Stimulated activated CD8-positive, alpha-beta memory T cell treated with anti-CD3 and anti-CD28 coated beads, Interleukin-12 subunit alpha, Interleukin-12 subunit beta, amount 100 ng/mL, for 24 hours (primary cell): ENCODE data around the gene ULK4.
"Not testable (repeated sequence)": the region's sequence is repeated elsewhere in the genome, so short reads cannot be mapped to it uniquely, and the experiment has no call there.

Experiments used
- DNase-seq: peaks from one replicate; pipeline ENCODE4 v3.0.0-alpha.2; 2020; ENCODE audit errors: extremely low read depth

The ULK4 gene

DNA sequence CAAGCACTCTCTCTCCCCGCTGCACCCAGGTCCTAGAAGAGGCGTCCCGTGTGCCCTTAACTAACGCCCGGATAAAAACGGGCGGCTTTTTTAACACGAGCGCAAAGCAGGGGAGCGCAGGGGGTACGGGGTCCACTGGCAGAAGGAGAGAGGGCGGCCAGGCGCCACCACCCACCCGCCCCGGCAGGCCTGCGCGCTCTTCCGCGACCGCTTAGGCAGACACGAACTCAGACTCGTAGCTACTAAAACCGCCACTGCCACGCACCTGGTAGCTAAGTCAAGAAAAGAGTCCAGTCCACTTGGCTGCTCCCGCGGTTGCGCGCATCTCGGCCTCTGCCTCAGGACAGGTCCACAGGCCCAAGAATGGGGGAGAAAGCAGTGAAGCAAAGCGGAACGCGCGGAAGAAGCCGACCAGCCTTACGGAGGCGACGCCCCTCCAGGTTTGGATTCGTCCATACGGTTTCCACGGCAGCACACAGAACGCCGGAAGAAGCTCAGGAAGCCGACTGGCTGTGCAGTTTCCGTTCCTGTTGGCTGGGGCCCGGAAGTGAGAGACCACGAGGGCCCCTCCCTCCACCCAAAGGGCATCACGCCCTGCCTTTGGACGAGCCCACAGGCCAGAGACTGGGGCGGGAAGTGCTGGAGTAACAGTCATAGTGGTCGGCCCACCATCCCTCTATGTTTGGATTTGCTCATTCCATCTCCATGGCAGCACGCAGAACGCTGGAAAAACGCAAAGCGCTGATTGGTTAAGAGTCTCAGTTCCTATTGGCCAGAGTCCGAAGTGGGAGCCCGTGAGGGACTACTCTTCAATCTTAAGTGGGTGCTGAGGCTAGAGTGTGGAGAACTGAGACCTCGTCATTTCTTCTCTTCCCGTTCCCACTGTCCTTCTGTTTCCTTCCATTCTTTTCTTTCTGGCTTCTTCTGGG, at the start of gene ULK4:
Gene ULK4 (minus strand): TSS at position 353 of the 929 bp plus-strand sequence. CDS start 7,344 bp downstream, outside the sequence.
- DNase-seq: peak; percentile 80

DNA sequence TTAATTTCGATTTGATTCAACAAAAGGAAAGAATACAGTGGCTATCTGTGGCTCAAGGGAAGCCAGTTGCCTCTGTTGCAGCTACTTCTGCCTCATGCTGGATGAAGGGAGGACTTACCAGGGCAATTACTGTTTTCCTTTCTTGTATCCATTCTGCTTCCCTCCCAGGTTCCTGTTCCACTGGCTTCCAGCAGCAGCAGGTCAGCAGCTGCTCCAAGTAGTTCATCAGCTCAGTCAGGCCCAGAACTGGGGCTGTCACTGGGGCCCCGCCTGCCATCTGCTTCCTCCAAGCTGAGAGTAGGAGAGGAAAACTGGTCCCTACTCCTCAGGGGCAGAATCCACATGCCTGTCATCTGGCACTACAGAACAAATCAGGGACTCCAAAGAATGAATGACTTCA, 48.6 kb upstream of the ULK4 start:
- no peak for DNase-seq

DNA sequence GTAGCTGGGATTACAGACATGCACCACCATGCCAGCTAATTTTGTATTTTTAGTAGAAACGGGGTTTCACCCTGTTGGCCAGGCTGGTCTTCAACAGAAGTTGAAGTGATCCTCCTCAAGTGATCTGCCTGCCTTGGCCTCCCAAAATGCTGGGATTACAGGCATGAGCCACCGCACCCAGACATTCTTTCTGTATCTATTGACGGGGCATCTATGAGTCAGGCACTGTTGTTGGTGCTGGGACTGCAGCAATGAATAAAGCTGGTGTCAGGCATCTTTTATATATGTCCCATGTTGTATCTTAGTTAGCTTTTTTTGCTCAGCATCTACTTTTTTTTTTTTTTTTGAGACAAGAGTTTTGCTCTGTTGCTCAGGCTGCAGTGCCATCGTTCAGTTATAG, 47.6 kb upstream of the ULK4 start:
- no peak for DNase-seq

DNA sequence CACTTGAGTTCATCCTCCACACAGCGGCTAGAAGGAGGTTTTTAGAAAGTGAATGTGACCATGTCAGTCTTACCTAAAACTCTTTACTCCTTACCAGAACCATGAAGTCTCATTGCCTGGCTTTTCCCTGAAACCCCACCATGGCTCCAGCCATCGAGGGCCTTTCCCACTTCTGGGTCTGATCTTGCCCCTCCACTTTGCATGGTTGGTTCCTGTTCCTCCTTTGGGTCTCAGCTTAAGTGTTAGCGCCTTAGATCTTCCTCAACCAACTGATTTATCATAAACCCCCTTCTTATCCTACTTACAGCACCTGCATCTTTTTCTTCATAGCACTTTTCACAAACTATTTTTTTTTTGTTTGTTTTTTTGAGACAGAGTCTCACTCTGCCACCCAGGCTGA, 45.9 kb upstream of the ULK4 start:
- DNase-seq: no peak

DNA sequence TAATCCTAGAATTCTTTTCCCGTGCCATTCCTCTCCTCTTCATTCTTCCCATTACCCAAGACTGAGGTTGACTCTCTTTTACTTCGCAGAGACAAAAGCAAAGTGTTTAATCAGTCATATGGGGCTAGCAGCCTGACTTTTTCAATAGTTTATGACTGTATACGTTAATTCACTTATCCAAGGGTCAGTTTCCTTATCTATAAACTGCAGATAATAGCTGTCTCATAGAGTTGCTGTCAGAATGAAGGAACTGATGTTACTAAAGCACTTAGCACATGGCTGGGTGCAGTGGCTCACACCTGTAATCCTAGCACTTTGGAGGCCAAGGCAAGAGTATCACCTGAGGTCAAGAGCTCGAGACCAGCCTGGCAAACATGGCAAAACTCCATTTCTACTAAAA, 43.5 kb upstream of the ULK4 start:
- DNase-seq: no peak

DNA sequence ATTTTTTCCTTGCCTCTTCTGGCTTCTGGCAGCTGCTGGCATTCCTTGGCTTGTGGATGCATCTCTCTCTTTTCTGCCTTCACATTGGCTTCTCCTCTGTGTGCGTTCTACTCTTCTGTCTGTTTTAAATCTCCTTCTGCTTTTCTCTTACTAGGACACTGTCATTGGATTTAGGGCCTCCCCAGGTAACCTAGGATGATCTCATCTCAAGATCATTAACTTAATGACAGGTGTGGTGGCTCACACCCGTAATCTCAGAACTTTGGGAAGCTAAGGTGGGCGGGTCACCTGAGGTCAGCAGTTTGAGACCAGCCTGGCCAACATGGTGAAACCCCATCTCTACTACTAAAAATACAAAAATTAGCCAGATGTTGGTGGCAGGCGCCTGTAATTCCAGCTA, 40.9 kb upstream of the ULK4 start:
- no peak for DNase-seq

DNA sequence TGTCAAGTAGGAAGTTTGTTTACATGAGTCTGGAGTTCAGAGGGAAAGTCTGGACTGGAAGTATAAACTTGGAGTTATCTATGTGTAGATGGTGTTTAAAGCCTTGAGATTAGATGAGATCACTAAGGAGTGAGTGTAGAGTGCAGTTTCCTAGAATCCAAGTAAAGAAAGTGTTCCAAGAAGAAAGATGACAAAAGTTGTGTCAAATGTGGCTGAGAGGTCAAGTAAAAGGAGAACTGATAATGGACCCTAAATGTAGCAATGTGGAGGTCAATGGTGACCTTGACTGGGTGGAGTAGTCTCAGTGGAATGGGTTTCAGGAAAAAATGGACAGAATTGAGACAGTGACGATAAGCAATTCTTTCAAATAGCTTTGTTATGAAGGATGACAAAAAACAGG, 39.9 kb upstream of the ULK4 start:
- no peak for DNase-seq

DNA sequence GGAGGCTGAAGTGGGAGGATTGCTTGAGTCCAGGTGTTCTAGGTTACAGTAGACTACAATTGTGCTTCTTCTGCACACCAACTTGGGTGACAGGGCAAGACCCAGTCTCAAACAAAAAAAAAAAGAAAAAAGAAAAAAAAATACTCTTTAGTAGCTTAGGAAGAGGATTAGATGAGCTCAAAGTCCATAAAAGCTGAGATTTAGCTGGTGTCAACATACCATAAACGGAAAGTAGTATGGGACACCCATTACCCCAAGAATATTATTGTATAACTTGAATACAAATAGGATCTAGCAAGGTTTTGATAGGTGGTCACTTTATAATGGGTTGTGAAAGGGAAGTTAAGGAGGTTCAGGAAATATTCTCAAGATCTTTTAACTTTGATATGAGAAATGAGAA, 38.0 kb upstream of the ULK4 start:
- no peak for DNase-seq

DNA sequence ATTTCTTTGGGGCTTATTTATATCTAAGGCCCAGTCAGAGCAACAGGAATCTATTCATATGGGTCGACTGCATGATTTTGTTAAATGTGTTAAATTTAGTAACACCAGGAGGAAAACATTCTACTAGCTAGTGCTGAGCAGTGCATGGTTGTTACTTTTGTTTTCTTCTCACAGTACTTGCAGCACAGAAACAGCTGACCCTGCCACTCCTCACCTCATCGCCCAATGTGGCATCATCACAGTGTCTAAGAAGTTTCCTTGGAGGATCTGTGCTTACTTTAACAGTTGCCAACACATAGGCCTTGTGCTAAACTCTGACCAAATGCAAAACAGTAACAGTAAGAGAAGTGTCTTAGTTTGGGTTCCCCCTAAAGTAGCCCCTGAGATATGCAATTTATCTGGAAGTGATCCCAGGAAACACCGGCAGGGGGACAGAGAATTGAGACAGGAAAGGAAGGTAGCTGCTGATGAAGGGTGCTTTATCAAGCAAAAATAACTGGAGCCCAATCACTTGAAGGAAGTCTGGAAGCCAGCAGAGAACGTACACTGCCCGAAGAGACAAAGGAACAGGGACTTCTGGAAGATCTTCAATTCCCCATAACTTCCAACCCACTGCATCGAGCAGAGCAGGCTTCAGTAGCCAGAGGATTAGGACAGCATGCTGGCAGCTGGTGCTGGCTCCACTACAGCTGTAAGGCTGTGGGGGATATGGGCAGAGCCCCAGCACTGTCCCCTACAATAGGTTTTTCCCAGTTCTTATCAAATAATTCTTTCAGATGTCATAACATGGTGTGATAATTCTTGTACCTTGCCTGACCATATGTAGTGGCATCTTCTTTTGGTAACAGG, 36.0 kb upstream of the ULK4 start:
- DNase-seq: no peak

DNA sequence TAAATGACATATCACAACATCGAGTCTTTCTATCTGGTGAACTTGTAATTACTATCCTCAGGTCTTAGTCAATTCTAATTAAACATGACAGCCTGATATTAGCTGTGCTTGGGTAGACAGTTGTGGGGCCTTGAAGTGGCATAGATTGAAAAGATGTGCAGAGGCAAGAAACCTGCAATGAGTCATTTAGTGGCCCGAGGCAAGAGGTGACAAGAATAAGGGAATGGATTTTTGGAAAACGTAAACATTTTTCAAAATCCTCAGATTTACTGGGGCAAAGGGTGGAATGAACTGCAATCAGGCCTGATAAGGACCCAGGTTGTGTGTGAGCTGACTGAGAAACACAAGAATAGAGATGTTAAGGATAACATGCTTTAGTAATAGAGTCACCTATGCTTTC, 29.5 kb upstream of the ULK4 start:
- DNase-seq: no peak

DNA sequence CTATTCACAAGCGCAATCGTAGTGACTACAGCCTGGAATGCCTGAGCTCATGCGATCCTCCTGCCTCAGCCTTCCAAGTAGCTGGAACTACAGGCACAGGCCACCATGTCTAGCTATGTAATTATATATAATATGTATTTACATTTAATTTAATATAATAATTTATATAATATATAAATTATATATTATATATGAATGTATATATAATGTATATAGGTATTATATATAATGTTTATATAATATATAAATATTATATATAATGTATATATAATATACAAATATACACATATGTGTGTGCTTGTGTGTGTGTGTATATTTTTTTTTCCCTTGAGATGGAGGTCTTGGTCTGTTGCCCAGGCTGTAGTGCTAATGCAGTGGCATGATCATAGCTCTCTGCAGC, 27.6 kb upstream of the ULK4 start:
- no peak for DNase-seq

DNA sequence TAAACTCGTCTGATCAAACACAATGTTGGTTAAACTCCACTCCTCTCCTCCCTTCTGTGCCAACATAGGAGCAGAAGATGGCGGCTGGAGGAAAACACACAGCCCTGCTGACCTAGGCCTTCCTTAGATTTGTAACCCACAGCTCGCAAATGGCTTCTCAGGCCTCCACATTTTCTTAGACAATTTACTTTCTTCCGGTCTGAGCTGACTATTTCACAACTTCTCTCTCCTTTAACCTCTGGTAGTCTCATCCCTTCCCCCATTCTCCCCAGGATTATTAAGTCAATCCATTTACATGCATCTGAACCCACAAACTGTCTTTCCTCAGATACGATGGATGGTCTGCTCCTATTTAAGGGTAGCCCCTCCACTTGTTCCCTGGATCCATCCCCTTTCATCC, 25.7 kb upstream of the ULK4 start:
- DNase-seq: no peak

DNA sequence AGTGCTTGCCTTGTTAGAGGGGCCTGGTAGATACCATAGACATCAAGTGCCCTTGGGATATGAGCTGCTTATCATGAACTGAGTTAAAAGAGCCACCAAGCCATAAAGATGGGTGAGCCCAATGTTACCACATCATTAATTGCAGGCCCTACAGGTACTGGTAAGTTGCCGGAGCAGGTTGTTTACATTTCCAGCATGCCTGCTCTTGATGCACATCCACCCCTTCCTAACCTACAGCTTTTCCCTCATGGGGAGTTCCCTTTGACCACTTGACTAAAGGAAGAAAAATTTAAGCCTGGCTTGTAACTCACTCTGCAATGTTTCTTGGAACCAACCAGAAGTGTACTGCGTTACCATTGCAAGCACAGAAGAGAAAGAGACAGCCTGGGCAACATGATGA, 24.7 kb upstream of the ULK4 start:
- no peak for DNase-seq

DNA sequence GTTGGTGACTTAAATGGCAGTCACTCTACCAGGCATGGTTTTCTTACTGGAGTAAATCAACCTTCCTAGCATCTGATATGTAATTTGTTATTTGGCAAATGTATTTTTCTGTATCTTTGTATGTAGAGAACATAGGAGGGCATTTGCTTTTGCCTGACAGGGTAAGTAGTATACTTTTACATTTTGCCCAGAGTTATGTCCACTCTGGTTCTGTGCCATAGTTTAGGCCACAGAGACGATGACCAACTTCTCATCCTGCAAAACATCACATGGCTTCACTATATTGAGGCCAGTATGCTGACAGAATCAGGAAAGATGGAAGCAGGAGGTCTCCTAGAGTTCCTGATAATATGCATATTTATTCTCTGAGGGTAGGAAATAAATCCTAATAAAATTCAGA, 23.1 kb upstream of the ULK4 start:
- DNase-seq: no peak

DNA sequence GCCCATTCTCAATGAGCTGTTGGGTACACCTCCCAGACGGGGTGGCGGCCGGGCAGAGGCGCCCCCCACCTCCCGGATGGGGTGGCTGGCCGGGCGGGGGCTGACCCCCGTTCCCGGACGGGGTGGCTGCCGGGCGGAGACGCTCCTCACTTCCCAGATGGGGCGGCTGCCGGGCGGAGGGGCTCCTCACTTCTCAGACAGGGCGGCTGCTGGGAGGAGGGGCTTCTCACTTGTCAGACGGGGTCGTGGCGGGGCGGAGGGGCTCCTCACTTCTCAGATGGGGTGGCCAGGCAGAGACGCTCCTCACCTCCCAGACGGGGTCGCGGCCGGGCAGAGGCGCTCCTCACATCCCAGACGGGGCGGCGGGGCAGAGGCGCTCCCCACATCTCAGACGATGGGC, 21.2 kb upstream of the ULK4 start:
- DNase-seq: not testable (repeated sequence)

DNA sequence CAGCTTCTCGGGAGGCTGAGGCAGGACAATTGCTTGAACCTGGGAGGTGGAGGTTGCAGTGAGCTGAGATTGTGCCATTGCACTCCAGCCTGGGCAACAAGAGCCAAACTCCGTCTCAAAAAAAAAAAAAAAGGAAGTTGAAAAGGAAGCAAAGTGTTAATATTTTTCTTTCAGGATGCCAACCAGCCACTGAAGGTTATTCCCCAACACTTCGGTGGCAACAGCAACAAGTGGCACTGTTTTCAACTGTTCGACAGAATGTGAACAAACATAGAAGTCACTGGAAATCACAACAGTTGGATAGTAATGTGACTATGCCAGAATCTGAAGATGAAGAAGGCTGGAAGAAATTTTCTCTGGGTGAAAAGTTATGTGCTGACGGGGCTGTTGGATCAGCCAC, 15.5 kb upstream of the ULK4 start:
- not testable (repeated sequence) for DNase-seq

DNA sequence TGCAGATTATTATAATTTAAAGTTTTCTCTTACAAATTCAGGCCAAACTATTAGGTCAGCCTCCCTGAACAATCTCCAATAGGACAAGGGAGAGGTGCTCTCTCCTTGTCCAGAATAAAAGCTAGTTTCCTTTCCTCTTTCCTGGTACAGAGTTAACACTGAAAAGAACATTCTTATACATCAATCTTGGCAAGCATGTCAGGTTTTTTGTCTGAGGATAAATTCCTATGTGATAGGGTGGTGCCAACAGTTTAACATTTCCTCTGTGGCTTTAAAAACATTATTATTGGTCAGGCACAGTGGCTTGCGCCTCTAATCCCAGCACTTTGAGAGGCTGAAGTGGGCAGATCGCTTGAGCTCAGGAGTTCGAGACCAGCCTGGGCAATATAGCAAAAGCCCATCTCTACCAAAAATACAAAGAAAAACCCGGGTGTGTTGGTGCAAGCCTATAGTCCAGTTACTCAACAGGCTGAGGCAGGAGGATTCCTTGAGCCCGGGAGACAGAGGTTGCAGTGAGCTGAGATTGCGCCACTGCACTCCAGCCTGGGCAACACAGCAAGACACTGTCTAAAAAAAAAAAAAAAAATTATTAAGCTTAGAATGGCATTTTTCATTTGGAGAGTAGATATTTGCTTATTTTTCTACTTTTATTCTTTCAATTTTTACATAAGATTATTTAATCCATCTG, 13.7 kb upstream of the ULK4 start:
- DNase-seq: no peak

DNA sequence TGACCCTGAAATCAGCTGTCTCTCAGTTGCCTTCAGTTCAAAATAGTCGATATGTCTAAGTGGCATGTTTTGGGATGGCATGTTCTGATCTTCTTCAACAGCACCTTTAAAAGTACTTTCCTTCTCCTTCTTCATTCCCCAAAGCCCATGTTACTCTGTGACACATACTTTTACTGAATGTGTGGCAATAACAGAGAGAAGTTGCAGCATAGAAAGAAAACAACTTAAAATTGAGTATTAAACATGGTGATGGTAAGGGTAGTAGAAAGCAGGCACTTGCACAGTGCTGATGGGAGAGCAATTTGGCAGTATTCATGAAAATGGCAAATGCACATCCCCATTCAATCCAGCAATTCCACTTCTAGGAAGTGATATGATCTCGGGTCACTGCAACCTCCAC, 12.3 kb upstream of the ULK4 start:
- DNase-seq: no peak

DNA sequence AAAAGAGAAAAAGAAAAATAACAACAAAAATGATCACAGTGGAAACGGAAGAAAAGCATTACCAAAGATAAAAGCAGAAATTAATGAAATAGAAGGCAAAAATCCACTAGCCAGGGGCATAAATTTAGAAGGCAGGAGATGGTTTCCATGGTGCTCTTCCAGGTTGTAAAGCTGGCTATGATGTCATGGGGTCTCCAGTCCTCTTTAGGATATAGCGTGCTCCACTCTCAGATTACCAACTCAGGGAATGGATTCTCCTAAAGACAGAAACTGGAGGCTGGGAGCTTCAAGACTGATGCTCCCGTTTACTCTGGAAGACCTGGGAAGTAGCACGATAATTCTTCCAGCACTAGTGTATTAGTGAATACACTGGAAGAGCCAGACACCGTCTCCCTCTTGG, 10.9 kb upstream of the ULK4 start:
- no peak for DNase-seq

DNA sequence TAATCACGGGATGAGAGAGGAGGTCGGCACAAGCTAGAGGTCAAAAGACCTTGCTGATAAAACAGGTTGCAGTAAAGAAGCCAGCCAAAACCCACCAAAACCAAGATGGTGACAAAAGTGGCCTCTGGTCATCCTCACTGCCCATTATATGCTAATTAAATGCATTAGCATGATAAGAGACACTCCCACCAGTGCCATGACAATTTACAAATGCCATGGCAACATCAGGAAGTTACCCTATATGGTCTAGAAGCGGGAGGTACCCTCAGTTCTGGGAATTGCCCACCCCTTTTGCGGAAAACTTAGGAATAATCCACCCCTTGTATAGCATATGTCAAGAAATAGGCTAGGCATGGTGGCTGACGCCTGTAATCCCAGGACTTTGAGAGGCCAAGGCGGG, 4.3 kb upstream of the ULK4 start:
- no peak for DNase-seq

DNA sequence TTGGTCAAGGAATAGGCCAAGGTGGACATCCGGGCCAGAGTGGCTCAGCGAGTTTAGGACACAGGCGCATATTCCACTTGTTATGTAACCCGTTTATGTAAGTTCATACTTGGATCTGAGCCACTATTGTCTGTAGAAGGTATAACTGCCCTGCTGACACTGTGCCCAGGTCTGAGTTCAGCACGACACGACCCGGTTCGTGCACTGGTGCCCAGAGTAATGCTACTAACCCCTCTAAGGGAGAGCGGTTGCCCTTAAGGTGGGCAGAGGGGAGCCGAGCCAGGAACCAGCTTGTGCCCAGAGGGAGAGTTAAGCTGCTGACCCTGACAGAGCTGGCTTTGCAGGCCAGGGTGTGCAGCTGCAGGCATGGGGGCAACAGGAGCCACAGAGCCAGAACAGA, 1.9 kb upstream of the ULK4 start:
- DNase-seq: no peak
